Activated naive CD8-positive, alpha-beta T cell treated with anti-CD3 and anti-CD28 coated beads, Interleukin-2, amount 10 ng/mL, durations not matched to agents 7 days and 5 days (primary cell): ENCODE results near the gene STRA8. TPM values are rescaled to one million over a fixed set of nuclear protein-coding genes. Genes with fewer than 3 reads are reported as not detected.

Source experiments
- ATAC-seq: fragments of 150-1000 bp; cut with Tn5 transposase; one replicate; pipeline ENCODE4 v1.10.0; 2021; ENCODE audit warnings: low read depth, moderate library complexity
- POLR2A ChIA-PET: fragments of 350-600 bp; sonication (Branson Sonifier 250); formaldehyde crosslinking; loops from one replicate; lab custom pipeline; 2021; ENCODE audit warnings: antibody characterized with exemption; lab: Charles Lee
- DNase-seq: peaks from one replicate; pipeline ENCODE4 v3.0.0; 2021
- H3K27ac Mint-ChIP-seq: one replicate; pipeline ENCODE4 v1.8.0; 2022; ENCODE audit warnings: mild to moderate bottlenecking, mixed read lengths
- H3K27me3 Mint-ChIP-seq: one replicate; pipeline ENCODE4 v1.8.0; 2022; ENCODE audit warnings: mild to moderate bottlenecking, moderate library complexity, mixed read lengths
- H3K36me3 Mint-ChIP-seq: one replicate; pipeline ENCODE4 v1.8.0; 2021; ENCODE audit warnings: mild to moderate bottlenecking, mixed read lengths
- H3K4me1 Mint-ChIP-seq: one replicate; pipeline ENCODE4 v1.8.0; 2021; ENCODE audit warnings: mixed read lengths
- H3K4me3 Mint-ChIP-seq: one replicate; pipeline ENCODE4 v1.8.0; 2022; ENCODE audit warnings: mild to moderate bottlenecking, moderate library complexity, mixed read lengths
- H3K9me3 Mint-ChIP-seq: one replicate; pipeline ENCODE4 v1.8.0; 2021; ENCODE audit warnings: mixed read lengths
- total RNA-seq, 2 experiments: library from RNA; stranded (reverse); gene quantifications; one replicate each; pipeline ENCODE4 v1.2.3, GENCODE V29; 2021

STRA8 gene
- total RNA-seq, 2 experiments from 2014 or later: not detected

DNA sequence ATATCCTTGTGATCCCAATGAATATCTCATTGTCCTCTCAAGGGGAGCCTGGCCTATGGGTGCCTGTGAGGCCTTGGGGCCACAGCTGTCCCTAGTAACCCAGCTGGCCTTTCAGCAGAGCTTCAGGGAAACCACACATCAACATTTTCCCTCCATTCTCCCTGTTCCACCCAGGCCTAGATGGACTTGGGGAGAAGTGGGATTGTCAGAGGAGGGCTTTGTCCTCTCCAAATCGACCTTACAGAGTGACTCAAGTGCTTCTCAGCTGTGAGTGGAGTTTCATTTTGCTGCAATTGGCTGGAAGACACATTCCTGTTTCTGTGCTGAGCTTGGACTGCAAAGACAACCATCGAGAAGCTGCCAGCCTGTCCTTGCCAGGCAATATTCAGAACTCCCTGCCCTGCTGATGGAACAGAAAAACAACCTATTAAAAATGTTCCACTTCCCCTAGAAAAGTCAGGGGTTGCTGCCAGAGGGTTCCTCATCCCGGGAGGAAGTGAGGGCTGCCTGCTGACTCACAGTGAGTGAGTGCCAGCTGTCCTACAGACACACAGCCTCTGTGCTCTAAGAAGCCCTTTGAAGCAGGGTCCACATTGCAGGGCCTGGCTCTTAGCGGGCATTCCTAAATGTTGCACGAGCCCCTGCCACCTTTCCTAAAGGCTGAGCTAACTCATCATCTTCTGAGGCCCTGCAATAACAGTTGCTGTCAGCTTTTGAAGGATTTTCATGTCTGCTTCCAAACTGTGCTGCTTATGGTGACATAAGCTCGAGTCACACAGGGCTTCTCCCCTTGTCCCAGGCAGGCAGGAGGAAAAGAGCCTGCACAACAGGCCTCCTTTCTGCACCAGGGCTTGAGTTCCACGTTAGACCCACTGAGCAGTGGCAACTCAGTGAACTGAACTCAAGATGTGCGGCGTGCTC, 20.5 kb downstream of the STRA8 start:
- no peaks in the 10 kb centered on the region for H3K36me3 Mint-ChIP-seq
- H3K27me3 Mint-ChIP-seq: no peaks in the 10 kb centered on the region
- H3K27ac Mint-ChIP-seq: no peak overlapping the region
- no peaks in the 10 kb centered on the region for H3K9me3 Mint-ChIP-seq
- H3K4me1 Mint-ChIP-seq: peaks cover 3% of the 10 kb centered on the region
- H3K4me3 Mint-ChIP-seq: no peak overlapping the region
- no peak for ATAC-seq
- POLR2A ChIA-PET: no interaction called here
- DNase-seq: no peak

DNA sequence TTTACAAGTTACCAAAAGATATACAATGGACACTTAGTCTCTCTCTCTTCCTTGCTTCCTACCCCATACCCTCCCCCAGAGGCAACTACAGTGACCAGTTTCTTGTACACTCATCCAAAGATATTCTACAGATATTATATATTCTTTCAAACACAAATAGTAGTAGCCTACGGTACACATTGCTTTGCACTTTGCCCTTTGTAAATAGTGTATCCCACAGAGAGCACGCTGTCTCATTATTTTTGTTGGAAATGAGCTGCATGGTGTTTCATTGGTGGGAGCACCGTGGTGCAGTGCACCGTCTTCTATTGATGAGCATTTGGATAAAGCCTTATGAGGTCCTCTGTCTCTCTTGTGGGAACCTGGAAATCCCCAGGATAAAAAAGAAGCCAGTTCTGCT, 24.2 kb downstream of the STRA8 start:
- POLR2A ChIA-PET: no interaction called here
- Mint-ChIP-seq H3K9me3 (no peaks in the 10 kb centered on the region), H3K36me3 (no peaks in the 10 kb centered on the region)

DNA sequence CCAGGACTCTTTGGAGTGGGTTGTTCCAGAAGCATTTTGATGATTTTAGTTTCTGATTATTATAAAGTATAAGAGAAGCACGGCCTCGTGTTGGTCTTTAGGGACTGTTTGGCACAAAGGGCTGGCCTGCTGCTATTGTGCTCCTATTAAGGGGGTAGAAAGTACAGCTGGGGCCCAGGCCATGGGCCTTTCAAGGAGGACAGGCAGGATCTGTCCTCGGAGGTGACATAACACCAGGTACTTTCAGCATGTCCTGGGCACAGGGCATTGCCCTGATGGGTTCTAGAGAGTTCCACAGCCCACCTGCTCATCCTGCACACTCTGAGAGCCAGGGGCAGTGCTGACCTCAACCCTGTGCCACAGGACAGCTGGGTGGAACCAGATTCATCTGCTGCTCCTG, 24.9 kb downstream of the STRA8 start:
- H3K36me3 Mint-ChIP-seq: no peaks in the 10 kb centered on the region
- POLR2A ChIA-PET: no interaction called here
- no peaks in the 10 kb centered on the region for H3K27me3 Mint-ChIP-seq
- DNase-seq (no peak), ATAC-seq (no peak)
- H3K27ac Mint-ChIP-seq: no peak overlapping the region
- H3K4me3 Mint-ChIP-seq: no peak overlapping the region
- no peaks in the 10 kb centered on the region for H3K4me1 Mint-ChIP-seq
- no peaks in the 10 kb centered on the region for H3K9me3 Mint-ChIP-seq

More for the DNA sequence above, 24.2 kb downstream of the STRA8 start:
- H3K27ac Mint-ChIP-seq: no peak overlapping the region
- no peaks in the 10 kb centered on the region for H3K27me3 Mint-ChIP-seq
- ATAC-seq: no peak
- no peaks in the 10 kb centered on the region for H3K4me1 Mint-ChIP-seq
- no peak for DNase-seq
- H3K4me3 Mint-ChIP-seq: no peak overlapping the region

GRCh38 chr7:135259702-135260101, 26.1 kb downstream of the STRA8 start:
- POLR2A ChIA-PET: interaction anchor here (0.5 kb wide), 1 partner anchor 818 kb away, joined by 3 read pairs; no protein-coding TSS in a partner anchor

GRCh38 chr7:135260470-135260869, 26.8 kb downstream of the STRA8 start:
- POLR2A ChIA-PET: interaction anchor here (0.5 kb wide), 1 partner anchor 817 kb away, joined by 3 read pairs; no protein-coding TSS in a partner anchor
- Mint-ChIP-seq H3K27me3 (no peaks in the 10 kb centered on the region), H3K9me3 (peaks cover 7% of the 10 kb centered on the region), H3K36me3 (no peaks in the 10 kb centered on the region), H3K4me3 (no peak overlapping the region), H3K4me1 (no peaks in the 10 kb centered on the region), H3K27ac (no peak overlapping the region)
- DNase-seq (no peak), ATAC-seq (no peak)

More at GRCh38 chr7:135259702-135260101, 26.1 kb downstream of the STRA8 start:
- Mint-ChIP-seq H3K4me3 (no peak overlapping the region), H3K27me3 (no peaks in the 10 kb centered on the region), H3K36me3 (no peaks in the 10 kb centered on the region), H3K4me1 (no peaks in the 10 kb centered on the region), H3K9me3 (peaks cover 5% of the 10 kb centered on the region), H3K27ac (no peak overlapping the region)
- ATAC-seq: no peak
- no peak for DNase-seq

DNA sequence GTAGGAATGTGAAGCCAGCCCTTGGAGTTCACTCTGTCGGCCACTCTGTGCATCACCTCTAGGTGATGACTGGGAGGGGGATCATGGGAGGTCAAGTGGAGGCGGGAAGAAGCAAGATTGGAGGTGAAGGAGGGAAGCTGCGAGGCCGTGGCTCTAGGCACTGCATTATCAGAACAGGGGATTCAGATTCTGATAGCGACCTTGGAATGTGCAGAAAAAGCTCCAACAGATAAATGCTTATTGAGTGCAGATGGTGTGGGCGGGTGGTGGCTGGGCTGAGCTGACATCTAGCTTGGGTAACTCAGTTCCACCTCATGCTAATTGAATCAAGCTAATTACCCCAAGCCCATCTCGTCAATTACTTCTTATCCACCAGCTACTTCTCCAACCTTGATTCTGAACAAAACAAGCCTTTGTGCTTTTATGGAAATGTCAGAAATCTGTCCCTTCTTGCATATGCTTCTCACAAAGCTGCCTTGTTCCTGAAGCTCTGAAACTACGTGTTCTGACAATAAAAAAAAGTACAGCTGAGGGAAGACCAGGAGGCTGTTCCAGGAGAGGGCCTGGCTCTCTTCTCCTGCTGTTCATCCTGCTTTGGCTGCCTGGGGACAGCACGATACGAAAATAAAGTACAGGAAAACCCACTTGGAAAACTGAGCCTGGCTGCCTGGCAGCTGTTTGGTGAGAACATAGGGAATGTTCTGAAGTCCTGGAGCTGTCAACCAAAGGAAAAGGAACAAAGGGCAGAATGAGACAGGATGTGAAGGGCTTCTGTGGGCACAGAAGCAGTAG, 27.5 kb downstream of the STRA8 start:
- ATAC-seq: no peak
- Mint-ChIP-seq H3K4me3 (no peak overlapping the region), H3K27ac (no peak overlapping the region), H3K36me3 (no peaks in the 10 kb centered on the region), H3K4me1 (no peaks in the 10 kb centered on the region), H3K9me3 (peaks cover 8% of the 10 kb centered on the region), H3K27me3 (peaks cover 2% of the 10 kb centered on the region)
- no peak for DNase-seq
- POLR2A ChIA-PET: no interaction called here

GRCh38 chr7:135262623-135263320, 29.1 kb downstream of the STRA8 start:
- Mint-ChIP-seq H3K4me1 (no peaks in the 10 kb centered on the region), H3K27ac (no peak overlapping the region), H3K9me3 (peaks cover 8% of the 10 kb centered on the region), H3K36me3 (no peaks in the 10 kb centered on the region), H3K27me3 (peaks cover 2% of the 10 kb centered on the region), H3K4me3 (no peak overlapping the region)
- no peak for DNase-seq
- POLR2A ChIA-PET: no interaction called here
- ATAC-seq: no peak

DNA sequence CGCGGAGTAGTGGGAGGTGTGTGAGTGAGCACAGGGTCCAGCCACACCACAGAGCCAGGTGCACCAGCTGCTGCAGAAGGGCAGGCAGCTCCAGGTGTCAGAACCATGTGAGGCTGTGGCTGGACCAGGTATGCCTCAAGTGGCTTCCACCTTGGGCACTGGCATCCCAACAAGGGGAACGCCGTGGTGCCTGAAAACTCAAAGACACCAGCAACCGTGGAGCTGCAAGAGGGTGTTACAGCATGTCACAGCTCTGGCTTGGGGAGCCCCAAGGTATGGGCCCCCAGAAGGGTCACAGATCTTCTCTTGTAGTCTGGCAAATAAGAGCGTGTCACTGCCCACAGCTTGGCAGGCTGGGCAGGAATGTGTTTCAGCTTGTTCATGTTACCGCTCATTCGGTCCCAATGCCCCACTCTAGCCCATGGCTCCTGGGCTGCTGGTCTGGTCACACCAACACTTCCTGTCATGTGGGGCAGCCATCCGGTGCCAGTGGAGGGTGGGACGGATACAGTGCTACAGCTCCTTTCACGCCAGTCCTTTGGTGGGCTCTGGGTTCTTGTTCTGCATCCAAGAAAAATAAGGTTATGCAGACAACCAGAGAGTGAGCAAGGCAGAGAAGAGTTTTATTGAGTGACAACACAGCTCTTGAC, 29.8 kb downstream of the STRA8 start:
- H3K4me1 Mint-ChIP-seq: no peaks in the 10 kb centered on the region
- ATAC-seq: no peak
- H3K9me3 Mint-ChIP-seq: peaks cover 8% of the 10 kb centered on the region
- peaks cover 6% of the 10 kb centered on the region for H3K27me3 Mint-ChIP-seq
- DNase-seq: no peak
- POLR2A ChIA-PET: no interaction called here
- no peaks in the 10 kb centered on the region for H3K36me3 Mint-ChIP-seq
- no peak overlapping the region for H3K27ac Mint-ChIP-seq
- H3K4me3 Mint-ChIP-seq: no peak overlapping the region

DNA sequence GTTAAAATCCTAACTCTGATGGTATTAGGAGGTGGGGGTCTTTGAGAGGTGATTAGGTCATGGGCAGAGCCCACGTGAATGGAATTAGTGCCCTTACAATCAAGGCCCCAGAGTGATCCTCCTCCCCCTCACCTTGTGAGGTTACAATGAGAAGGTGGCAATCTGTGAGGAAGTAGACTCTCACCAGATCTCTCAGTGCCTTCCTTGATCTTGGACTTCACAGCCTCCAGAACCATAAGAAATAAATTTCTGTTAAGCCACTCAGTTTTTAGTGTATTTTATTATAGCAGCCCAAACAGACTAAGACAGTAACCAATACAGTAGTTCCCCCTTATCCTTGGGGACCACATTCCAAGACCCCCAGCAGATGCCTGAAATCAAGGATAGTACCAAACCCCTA, 32.0 kb downstream of the STRA8 start:
- peaks cover 6% of the 10 kb centered on the region for H3K27me3 Mint-ChIP-seq
- no peaks in the 10 kb centered on the region for H3K4me1 Mint-ChIP-seq
- H3K9me3 Mint-ChIP-seq: peaks cover 8% of the 10 kb centered on the region
- no peak overlapping the region for H3K4me3 Mint-ChIP-seq
- POLR2A ChIA-PET: no interaction called here
- no peak for ATAC-seq
- DNase-seq: no peak
- H3K36me3 Mint-ChIP-seq: no peaks in the 10 kb centered on the region
- H3K27ac Mint-ChIP-seq: no peak overlapping the region

DNA sequence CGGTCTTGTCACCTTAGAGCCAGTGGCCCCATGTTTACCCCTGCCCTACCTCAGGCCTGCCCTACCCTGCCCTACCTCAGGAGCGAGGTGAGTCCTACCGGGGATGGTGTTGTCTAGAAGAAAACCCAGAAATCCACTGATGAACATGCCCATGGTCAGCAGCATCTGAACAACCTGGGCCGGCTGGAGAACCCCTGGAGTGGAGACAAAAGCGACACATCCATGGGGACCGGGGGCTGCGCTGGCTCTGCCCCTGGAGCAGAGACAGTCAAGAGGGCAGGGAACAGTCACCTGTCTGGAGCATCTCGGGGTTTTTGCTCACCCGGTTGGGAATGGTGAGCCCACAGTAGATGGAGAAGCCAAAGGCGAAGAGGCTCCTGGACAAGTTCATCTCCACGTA, 36.3 kb downstream of the STRA8 start:
- POLR2A ChIA-PET: no interaction called here
- Mint-ChIP-seq H3K4me1 (peaks cover 2% of the 10 kb centered on the region), H3K27me3 (peaks cover 9% of the 10 kb centered on the region), H3K4me3 (no peak overlapping the region), H3K9me3 (peaks cover 2% of the 10 kb centered on the region), H3K36me3 (no peaks in the 10 kb centered on the region), H3K27ac (no peak overlapping the region)
- DNase-seq (no peak), ATAC-seq (no peak)

DNA sequence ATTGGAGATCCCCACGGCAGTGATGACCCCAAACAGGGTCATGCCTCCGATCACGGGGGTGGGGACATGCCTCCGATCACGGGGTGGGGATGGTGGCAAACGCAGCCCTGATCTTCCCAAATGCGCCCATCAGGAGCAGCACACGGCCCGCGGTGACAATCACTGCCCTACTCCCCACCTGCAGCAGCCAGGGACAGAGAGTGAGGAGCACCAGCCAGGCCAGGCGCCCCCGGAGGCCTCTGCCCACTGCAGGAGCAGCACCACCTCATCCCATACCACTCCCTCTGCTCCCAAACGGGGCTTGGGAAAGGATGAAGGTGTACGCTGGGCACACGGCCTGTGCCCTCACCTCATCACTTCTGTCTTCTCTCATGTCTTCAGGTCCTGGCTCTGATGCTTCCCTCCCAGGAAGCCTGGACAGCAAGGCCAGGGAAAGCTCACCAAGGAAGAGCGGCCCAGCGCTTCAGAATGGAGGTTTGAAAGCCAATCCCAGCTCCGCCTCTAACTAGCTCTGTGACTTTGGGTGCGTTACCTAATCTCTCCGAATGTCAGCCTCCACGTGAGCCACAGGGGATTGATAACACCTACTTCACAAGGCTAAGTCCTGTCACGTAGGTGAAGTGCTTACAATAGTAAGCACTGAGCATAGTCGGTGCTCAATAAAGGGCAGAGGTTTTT, 37.1 kb downstream of the STRA8 start:
- H3K27ac Mint-ChIP-seq: no peak overlapping the region
- H3K4me3 Mint-ChIP-seq: no peak overlapping the region
- H3K9me3 Mint-ChIP-seq: peaks cover under 1% of the 10 kb centered on the region
- peaks cover 2% of the 10 kb centered on the region for H3K4me1 Mint-ChIP-seq
- H3K27me3 Mint-ChIP-seq: peaks cover 9% of the 10 kb centered on the region
- POLR2A ChIA-PET: no interaction called here
- H3K36me3 Mint-ChIP-seq: no peaks in the 10 kb centered on the region
- ATAC-seq: no peak
- DNase-seq: no peak

DNA sequence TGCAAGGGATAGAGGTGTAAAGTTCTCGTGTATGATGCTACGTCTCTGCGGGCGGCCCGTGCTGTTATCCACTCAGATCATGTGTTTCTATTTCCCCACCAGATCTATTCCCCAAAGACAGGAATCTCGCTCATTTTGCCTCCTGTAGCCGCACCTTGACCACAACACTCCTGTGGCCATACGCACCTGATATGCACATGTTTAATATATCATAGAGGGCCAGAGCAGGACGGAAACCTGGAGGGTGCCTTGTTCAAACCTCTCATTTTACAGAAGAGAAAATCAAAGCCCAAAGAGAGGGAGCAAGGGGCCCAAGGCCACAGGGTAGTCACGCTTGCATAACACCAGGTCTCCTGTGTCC, 37.6 kb downstream of the STRA8 start:
- H3K4me1 Mint-ChIP-seq: peaks cover 2% of the 10 kb centered on the region
- no peak overlapping the region for H3K4me3 Mint-ChIP-seq
- H3K27me3 Mint-ChIP-seq: peaks cover 7% of the 10 kb centered on the region
- no peaks in the 10 kb centered on the region for H3K36me3 Mint-ChIP-seq
- H3K27ac Mint-ChIP-seq: no peak overlapping the region
- H3K9me3 Mint-ChIP-seq: no peaks in the 10 kb centered on the region
- ATAC-seq (no peak), DNase-seq (no peak)
- POLR2A ChIA-PET: no interaction called here
